Prostate gland (tissue), 2 donors: ENCODE measurements around the gene HMX1. TPM values are rescaled to one million over a fixed set of nuclear protein-coding genes. Genes with fewer than 3 reads are reported as not detected.

Experiments
- DNase-seq: peaks from one replicate; pipeline ENCODE4 v3.0.0-alpha.2; 2019; ENCODE audit warnings: low spot score
- H3K27ac ChIP-seq, 2 donors: fragments of 200-600 bp; sonication (generic); 2 replicates each; pipeline ENCODE4 v1.5.1; 2017 to 2019
- H3K27me3 ChIP-seq: fragments of 200-600 bp; sonication (generic); replicated peaks from 2 replicates; pipeline ENCODE4 v1.5.1; 2019; ENCODE audit not compliant: insufficient read depth
- H3K36me3 ChIP-seq, 2 donors: fragments of 200-600 bp; sonication (generic); 1 replicate in 1 of 2; 2 replicates in 1 of 2; pipeline versions ENCODE4 v1.5.1 to v1.8.1; 2017 to 2019
- H3K4me1 ChIP-seq: fragments of 200-600 bp; sonication (generic); replicated peaks from 2 replicates; pipeline ENCODE4 v1.5.1; 2019
- H3K4me3 ChIP-seq, 2 donors: fragments of 200-600 bp; sonication (generic); 2 replicates each; pipeline ENCODE4 v1.5.1; 2017 to 2019
- H3K9me3 ChIP-seq: fragments of 200-600 bp; sonication (generic); 2 replicates; pipeline ENCODE4 v1.5.1; 2017
- CTCF ChIP-seq, 4 experiments: fragments of 200-600 bp in 2 of 4; fragments of 450-650 bp in 2 of 4; sonication (generic) in 2 of 4; IDR thresholded peaks; 1 replicate in 3 of 4; 2 replicates in 1 of 4; pipeline ENCODE4 v1.5.1; 2016 to 2019; ENCODE audit warnings: antibody characterized with exemption in 4 of 4, mild to moderate bottlenecking in 2 of 4, moderate library complexity in 2 of 4
- POLR2A ChIP-seq: fragments of 450-650 bp; IDR thresholded peaks from one replicate; pipeline ENCODE4 v1.6.1; 2016; ENCODE audit warnings: antibody characterized with exemption, mild to moderate bottlenecking
- POLR2AphosphoS5 ChIP-seq: sonication (generic); formaldehyde crosslinking; IDR thresholded peaks from one replicate; pipeline ENCODE4 v1.6.1; 2017; ENCODE audit warnings: antibody characterized with exemption
- WGBS: methylation state at CpG from one replicate; pipeline ENCODE4 v1.1.5; 2018; 5-methylcytosine and 5-hydroxymethylcytosine counted together
- intact Hi-C: fragments of 100-400 bp; cut with DNase I; formaldehyde crosslinking; loops from one replicate; pipeline ENCODE4 v1.14.2; 2022
- total RNA-seq, 2 donors: library from RNA; depleted of rRNA; stranded (reverse); fragments of >200 nt; gene quantifications; one replicate each; pipeline ENCODE4 v1.1.0, GENCODE V29; 2016

The HMX1 gene
- total RNA-seq, 2 donors from 2014 or later, result 5.3 TPM; not detected in 1

GRCh38 chr4:8832113-8832915 lies 39.3 kb downstream of the HMX1 start:
- H3K4me1 ChIP-seq, result no peaks in the 10 kb centered on the region
- H3K4me3 ChIP-seq, result no peak overlapping the region
- no peaks in the 10 kb centered on the region for H3K9me3 ChIP-seq
- WGBS, result 59% methylated on average over 18 of the region's 18 CpGs
- no peak overlapping the region for H3K27ac ChIP-seq
- intact Hi-C loops, result no loop called here
- no peak for DNase-seq
- no peaks in the 10 kb centered on the region for H3K36me3 ChIP-seq
- no peak for TF ChIP-seq CTCF (IDR thresholded peaks at IDR 0.05)
- no peak for TF ChIP-seq POLR2A
- TF ChIP-seq POLR2AphosphoS5, result no peak
- H3K27me3 ChIP-seq, result no peaks in the 10 kb centered on the region

GRCh38 chr4:8831221-8832112 lies 40.2 kb downstream of the HMX1 start:
- Histone ChIP-seq H3K27me3 (no peaks in the 10 kb centered on the region), H3K36me3 (no peaks in the 10 kb centered on the region), H3K9me3 (no peaks in the 10 kb centered on the region), H3K4me3 (no peak overlapping the region), H3K4me1 (no peaks in the 10 kb centered on the region), H3K27ac (no peak overlapping the region)
- TF ChIP-seq POLR2A (no peak), POLR2AphosphoS5 (no peak), CTCF (IDR thresholded peaks at IDR 0.05) (no peak)
- intact Hi-C loops, result no loop called here
- WGBS, result 88% methylated on average over 13 of the region's 13 CpGs
- no peak for DNase-seq

- TF ChIP-seq CTCF (IDR thresholded peaks at IDR 0.05) (no peak), POLR2AphosphoS5 (no peak), POLR2A (no peak)
- no peaks in the 10 kb centered on the region for H3K36me3 ChIP-seq
- WGBS, result 82% methylated on average over 11 of the region's 11 CpGs
- no peaks in the 10 kb centered on the region for H3K4me1 ChIP-seq
- intact Hi-C loops, result no loop called here
- no peaks in the 10 kb centered on the region for H3K27me3 ChIP-seq
- no peaks in the 10 kb centered on the region for H3K9me3 ChIP-seq
- H3K4me3 ChIP-seq, result no peak overlapping the region
- no peak overlapping the region for H3K27ac ChIP-seq
- DNase-seq, result no peak
These were observed 40.9 kb downstream of the HMX1 start for GRCh38 chr4:8830611-8831200.

- Histone ChIP-seq H3K9me3 (no peaks in the 10 kb centered on the region), H3K4me1 (no peaks in the 10 kb centered on the region), H3K27ac (no peak overlapping the region), H3K4me3 (no peak overlapping the region), H3K27me3 (no peaks in the 10 kb centered on the region), H3K36me3 (no peaks in the 10 kb centered on the region)
- TF ChIP-seq POLR2AphosphoS5 (no peak), CTCF (IDR thresholded peaks at IDR 0.05) (no peak), POLR2A (no peak)
- WGBS, result 64% methylated on average over 7 of the region's 7 CpGs
- no peak for DNase-seq
- intact Hi-C loops, result no loop called here
These were observed 41.6 kb downstream of the HMX1 start for GRCh38 chr4:8830056-8830455.
